SK-N-DZ (cell line): ENCODE results near the gene DCAF10.
A peak's percentile ranks its signal among the peaks of the same experiment; 100 is the strongest.
"Not testable (repeated sequence)": the region's sequence is repeated elsewhere in the genome, so short reads cannot be mapped to it uniquely, and the experiment has no call there.

ENCODE experiments used
- DNase-seq: peaks from one replicate; pipeline ENCODE4 v3.0.0-alpha.2; 2015; ENCODE audit warnings: low spot score

The DCAF10 gene

DNA sequence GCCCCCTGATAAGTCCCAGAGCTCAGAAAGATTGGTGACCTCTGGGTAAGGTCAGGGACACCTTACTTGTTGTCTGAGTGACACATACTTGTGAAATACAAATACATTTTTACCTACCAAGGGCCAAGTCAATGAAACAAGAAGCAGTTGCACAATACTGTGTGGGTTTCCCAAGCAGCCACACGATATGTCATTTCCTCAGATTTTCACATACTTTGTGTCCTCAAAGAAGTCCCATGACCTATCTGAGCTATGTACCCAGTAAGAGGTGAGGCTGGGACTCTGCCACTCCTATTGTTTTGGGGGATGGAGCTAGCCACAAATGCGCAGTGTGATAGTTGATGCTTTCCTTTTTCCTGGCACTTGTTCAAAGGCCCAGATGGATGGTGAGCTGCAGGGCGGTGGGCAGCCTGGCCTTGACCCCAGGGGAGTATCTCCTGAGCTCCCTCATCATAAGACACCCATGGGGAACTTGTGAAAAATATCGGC is 108.1 kb downstream of the DCAF10 start:
- DNase-seq = no peak

GRCh38 chr9:37909326-37909725 is 108.7 kb downstream of the DCAF10 start:
- DNase-seq = no peak

DNA sequence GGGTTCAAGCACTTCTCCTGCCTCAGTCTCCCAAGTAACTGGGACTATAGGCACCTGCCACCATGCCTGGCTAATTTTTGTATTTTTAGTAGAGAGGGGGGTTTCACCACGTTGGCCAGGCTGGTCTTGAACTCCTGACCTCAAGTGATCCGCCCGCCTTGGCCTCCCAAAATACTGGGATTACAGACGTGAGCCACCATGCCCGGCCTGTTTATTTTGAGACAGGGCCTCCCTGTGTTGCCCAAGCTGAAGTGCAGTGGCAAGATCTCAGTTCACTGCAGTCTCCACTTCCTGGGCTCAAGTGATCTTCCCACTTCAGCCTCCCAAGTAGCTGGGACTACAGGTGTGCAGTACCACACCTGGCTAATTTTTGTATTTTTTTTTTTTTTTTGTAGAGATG is 109.2 kb downstream of the DCAF10 start:
- not testable (repeated sequence) for DNase-seq

DNA sequence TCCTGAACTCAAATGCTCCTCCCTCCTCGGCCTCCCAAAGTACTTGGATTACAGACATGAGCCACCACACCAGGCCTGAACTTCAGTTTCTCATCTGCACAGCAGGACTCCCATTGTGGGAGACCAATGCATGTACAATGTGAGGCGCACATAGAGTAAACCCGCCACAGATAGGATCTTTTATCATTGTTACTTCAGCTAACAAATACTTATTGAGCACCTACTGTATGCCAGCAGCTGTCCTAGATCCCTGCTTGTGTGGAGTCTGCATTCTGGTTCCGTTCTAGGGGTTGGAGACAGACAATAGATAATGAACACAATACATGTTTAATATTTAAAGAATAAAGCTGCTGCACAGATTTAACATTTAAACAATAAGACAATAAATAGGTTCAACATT is 109.7 kb downstream of the DCAF10 start:
- DNase-seq = no peak

DNA sequence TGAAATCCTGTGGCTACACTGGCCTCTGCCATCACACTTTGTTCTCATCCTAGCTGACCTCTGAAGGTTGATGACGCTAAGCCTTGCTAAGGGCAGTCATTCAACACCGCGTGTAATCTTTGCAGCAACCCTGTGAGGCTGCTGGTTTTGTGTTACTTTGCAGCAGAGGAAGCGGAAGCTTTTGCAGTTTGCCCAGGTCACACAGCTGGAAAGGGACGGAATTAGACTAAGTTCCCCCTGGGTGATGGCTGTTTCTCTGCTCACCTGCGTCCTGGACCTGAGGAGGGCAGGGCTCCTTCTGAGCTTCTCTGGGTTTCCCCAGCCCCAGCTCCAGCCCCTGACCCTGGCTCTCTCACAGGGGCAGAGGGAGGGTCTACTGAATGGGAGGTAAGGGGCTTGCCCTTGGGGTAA is 110.7 kb downstream of the DCAF10 start:
- no peak for DNase-seq

- peak; percentile 91 for DNase-seq
Measured at GRCh38 chr9:37913480-37914153, 113.0 kb downstream of the DCAF10 start.

DNA sequence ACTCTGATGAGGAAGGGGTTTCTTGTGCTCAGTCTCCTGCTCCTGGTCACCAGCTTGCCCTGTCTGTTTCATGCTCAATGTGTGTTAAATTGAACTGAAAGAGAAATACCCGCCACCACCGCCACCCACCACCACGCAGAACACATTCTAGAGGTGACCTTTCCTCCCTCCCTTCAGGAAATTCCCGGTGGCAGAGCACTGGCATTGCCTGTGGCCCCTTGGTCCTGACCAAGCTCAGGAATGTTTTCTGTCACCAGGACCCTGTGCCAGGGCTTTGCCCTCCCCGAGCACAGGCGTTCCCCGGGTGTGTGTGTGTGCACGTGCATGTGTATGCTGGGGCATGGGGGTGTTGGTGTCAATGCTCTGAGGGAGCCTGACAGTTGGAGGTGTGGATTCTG is 113.6 kb downstream of the DCAF10 start:
- DNase-seq = no peak

DNA sequence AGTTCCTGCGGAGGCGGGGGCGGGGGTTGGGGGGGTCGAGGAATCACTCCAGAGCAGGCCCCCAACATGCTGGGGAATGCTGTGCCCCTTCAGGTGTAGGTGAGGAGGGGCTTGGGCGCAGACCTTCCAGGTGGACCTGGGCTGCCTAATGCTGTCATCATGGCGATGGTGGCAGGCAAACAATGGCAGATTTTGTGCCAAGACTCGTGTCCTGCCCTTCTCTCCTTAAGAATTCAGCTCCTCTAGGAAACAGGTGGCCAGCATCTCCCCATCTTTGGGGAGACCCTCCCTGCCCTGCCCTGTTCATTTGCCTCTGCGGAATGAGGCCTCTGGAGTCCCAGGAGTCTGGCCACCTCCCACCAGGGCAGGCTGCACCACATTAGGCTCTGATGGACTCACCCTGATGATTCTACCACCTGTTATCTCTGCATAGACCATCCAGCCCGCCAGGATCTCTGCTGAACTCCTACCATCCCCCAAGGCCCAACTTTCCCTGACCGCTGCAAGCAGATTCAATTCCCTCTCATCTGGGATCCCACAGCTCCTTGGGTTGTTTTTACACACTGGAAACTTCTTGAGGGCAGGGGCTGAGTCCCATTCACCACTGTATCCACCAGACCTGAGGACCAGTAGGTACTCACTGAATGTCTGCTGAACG is 114.2 kb downstream of the DCAF10 start:
- no peak for DNase-seq

DNA sequence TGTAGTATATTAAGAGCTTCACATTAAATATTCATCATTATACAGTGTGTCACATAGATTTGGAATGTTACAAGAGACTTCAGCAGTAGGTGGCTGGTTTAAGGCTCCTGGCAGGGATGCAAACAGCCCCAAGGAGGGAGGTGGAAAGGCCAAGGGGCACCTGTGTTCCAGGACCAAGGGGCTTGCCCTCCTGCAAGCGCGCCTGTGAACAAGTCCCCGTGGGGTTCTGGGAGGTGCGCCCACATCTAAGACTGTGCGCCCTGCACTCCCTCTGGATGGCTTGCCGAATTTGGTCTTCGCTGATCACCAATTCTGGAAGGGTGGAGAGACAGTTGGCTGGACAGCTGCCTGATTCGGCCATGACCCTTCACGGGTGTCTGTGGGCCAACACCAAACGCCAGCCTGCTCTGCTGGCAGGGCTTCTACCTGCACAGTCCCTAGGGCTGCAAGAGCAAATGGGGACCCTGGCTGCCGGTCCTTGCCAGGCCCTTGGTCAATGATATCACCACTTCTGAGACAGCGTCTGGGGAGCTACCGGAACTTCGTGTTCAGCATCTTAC is 115.4 kb downstream of the DCAF10 start:
- no peak for DNase-seq

- DNase-seq = no peak
Measured at GRCh38 chr9:37916471-37917312, 116.1 kb downstream of the DCAF10 start.
